Measurements from ENCODE around the gene FOXL3.

- TF ChIP-seq EP300 (IDR thresholded peaks at IDR 0.05; ENCODE audit: borderline replicate concordance) = no peak
- no peak for TF ChIP-seq TEAD4 (IDR thresholded peaks at IDR 0.05)
- TF ChIP-seq TCF12 (IDR thresholded peaks at IDR 0.05; ENCODE audit: low read depth) = no peak
Observed at GRCh38 chr7:294440-295154, 4.6 kb downstream of the FOXL3 start.
